Measurements from ENCODE around the gene SAE1.
A peak's percentile ranks its signal among the peaks of the same experiment; 100 is the strongest.

SAE1 gene

GRCh38 chr19:47104680-47105079 lies 26.0 kb upstream of the SAE1 start:
- peaks cover 4 to 23% (median 6%) of the 10 kb centered on the region in 4 experiments for H3K36me3 ChIP-seq (ENCODE audit: control insufficient read depth in 4 of 4, insufficient read depth in 4 of 4, low read length in 3 of 4)
- H3K4me1 ChIP-seq (ENCODE audit: control extremely low read depth in 1 of 4, control insufficient read depth in 4 of 4, insufficient read depth in 4 of 4, low read length in 3 of 4), result peaks cover 23 to 42% (median 41%) of the 10 kb centered on the region in 4 experiments
- H3K27ac ChIP-seq (ENCODE audit: insufficient read depth in 1 of 2, low read depth in 1 of 2, low read length in 2 of 2, poor library complexity in 1 of 2, severe bottlenecking in 2 of 2), result peak overlapping the region in 1 of 2 experiments; percentile 27
- ChIA-PET POLR2A (interaction anchor here (1.6 kb wide), 1 partner anchor 9 kb away, joined by 4 read pairs; the partner anchor contains the start of gene ZC3H4), CTCF (interaction anchor here (1.0 to 1.7 kb wide), 2 partner anchors 10 to 19 kb away, joined by 3 to 4 read pairs; no protein-coding TSS in a partner anchor)
- H3K9me3 ChIP-seq (ENCODE audit: control extremely low read depth in 1 of 5, control insufficient read depth in 4 of 5, insufficient read depth in 2 of 5, low read depth in 1 of 5, low read length in 4 of 5), result no peaks in the 10 kb centered on the region
- WGBS (ENCODE audit: insufficient coverage), result 97% methylated on average over 9 of the region's 9 CpGs
- H3K27me3 ChIP-seq (replicated peaks in 2 of 5; ENCODE audit: control insufficient read depth in 4 of 5, insufficient read depth in 5 of 5, low read length in 4 of 5), result no peaks in the 10 kb centered on the region
- H3K4me3 ChIP-seq (ENCODE audit: control insufficient read depth in 1 of 7, extremely low read depth in 1 of 7, insufficient read depth in 4 of 7, low read depth in 2 of 7, low read length in 6 of 7), result no peak overlapping the region
- no peak for DNase-seq

- peaks cover 32 to 54% (median 50%) of the 10 kb centered on the region in 4 experiments for H3K4me1 ChIP-seq (ENCODE audit: control extremely low read depth in 1 of 4, control insufficient read depth in 4 of 4, insufficient read depth in 4 of 4, low read length in 3 of 4)
- DNase-seq, result no peak
- CTCF ChIA-PET, result interaction anchor here (1.3 to 2.5 kb wide), 3 partner anchors 18 to 26 kb away, joined by 4 to 8 read pairs (median 5); no protein-coding TSS in a partner anchor
- no peaks in the 10 kb centered on the region for H3K27me3 ChIP-seq (replicated peaks in 2 of 5; ENCODE audit: control insufficient read depth in 4 of 5, insufficient read depth in 5 of 5, low read length in 4 of 5)
- H3K9me3 ChIP-seq (ENCODE audit: control extremely low read depth in 1 of 5, control insufficient read depth in 4 of 5, insufficient read depth in 2 of 5, low read depth in 1 of 5, low read length in 4 of 5), result no peaks in the 10 kb centered on the region
- peak overlapping the region; percentile 80 to 100 for H3K27ac ChIP-seq (ENCODE audit: insufficient read depth in 1 of 2, low read depth in 1 of 2, low read length in 2 of 2, poor library complexity in 1 of 2, severe bottlenecking in 2 of 2)
- WGBS (ENCODE audit: insufficient coverage), result 80% methylated on average over 2 of the region's 2 CpGs
- POLR2A ChIA-PET, result no interaction called here
- no peak overlapping the region for H3K4me3 ChIP-seq (ENCODE audit: control insufficient read depth in 1 of 7, extremely low read depth in 1 of 7, insufficient read depth in 4 of 7, low read depth in 2 of 7, low read length in 6 of 7)
- peaks cover 4 to 26% (median 5%) of the 10 kb centered on the region in 4 experiments for H3K36me3 ChIP-seq (ENCODE audit: control insufficient read depth in 4 of 4, insufficient read depth in 4 of 4, low read length in 3 of 4)
These were observed 24.8 kb upstream of the SAE1 start for GRCh38 chr19:47105874-47106273.

- H3K36me3 ChIP-seq (ENCODE audit: control insufficient read depth in 4 of 4, insufficient read depth in 4 of 4, low read length in 3 of 4), result peaks cover 4 to 26% (median 5%) of the 10 kb centered on the region in 4 experiments
- ChIA-PET POLR2A (interaction anchor here (0.6 kb wide), 1 partner anchor 19 kb away, joined by 3 read pairs; no protein-coding TSS in a partner anchor), CTCF (interaction anchor here (1.3 to 2.5 kb wide), 5 partner anchors 8 to 27 kb away, joined by 4 to 8 read pairs (median 7); no protein-coding TSS in a partner anchor)
- H3K4me1 ChIP-seq (ENCODE audit: control extremely low read depth in 1 of 4, control insufficient read depth in 4 of 4, insufficient read depth in 4 of 4, low read length in 3 of 4), result peaks cover 32 to 54% (median 50%) of the 10 kb centered on the region in 4 experiments
- no peaks in the 10 kb centered on the region for H3K9me3 ChIP-seq (ENCODE audit: control extremely low read depth in 1 of 5, control insufficient read depth in 4 of 5, insufficient read depth in 2 of 5, low read depth in 1 of 5, low read length in 4 of 5)
- no peaks in the 10 kb centered on the region for H3K27me3 ChIP-seq (replicated peaks in 2 of 5; ENCODE audit: control insufficient read depth in 4 of 5, insufficient read depth in 5 of 5, low read length in 4 of 5)
- peak overlapping the region; percentile 80 to 100 for H3K27ac ChIP-seq (ENCODE audit: insufficient read depth in 1 of 2, low read depth in 1 of 2, low read length in 2 of 2, poor library complexity in 1 of 2, severe bottlenecking in 2 of 2)
- 95% methylated on average over 2 of the region's 2 CpGs for WGBS (ENCODE audit: insufficient coverage)
- H3K4me3 ChIP-seq (ENCODE audit: control insufficient read depth in 1 of 7, extremely low read depth in 1 of 7, insufficient read depth in 4 of 7, low read depth in 2 of 7, low read length in 6 of 7), result peak overlapping the region in 1 of 7 experiments; percentile 56
- DNase-seq, result peak in 1 of 3 donors; percentile 51
These were observed 23.8 kb upstream of the SAE1 start for GRCh38 chr19:47106821-47107201.

- WGBS (ENCODE audit: insufficient coverage), result 21% methylated on average over 8 of the region's 9 CpGs
- H3K36me3 ChIP-seq (ENCODE audit: control insufficient read depth in 4 of 4, insufficient read depth in 4 of 4, low read length in 3 of 4), result peaks cover 4 to 26% (median 5%) of the 10 kb centered on the region in 4 experiments
- H3K4me1 ChIP-seq (ENCODE audit: control extremely low read depth in 1 of 4, control insufficient read depth in 4 of 4, insufficient read depth in 4 of 4, low read length in 3 of 4), result peaks cover 32 to 54% (median 49%) of the 10 kb centered on the region in 4 experiments
- CTCF ChIA-PET, result interaction anchor here (1.3 to 2.5 kb wide), 5 partner anchors 9 to 28 kb away, joined by 4 to 8 read pairs (median 7); no protein-coding TSS in a partner anchor
- peak overlapping the region; percentile 80 to 100 for H3K27ac ChIP-seq (ENCODE audit: insufficient read depth in 1 of 2, low read depth in 1 of 2, low read length in 2 of 2, poor library complexity in 1 of 2, severe bottlenecking in 2 of 2)
- DNase-seq, result peak; percentile 53 to 83 (median 75)
- POLR2A ChIA-PET, result no interaction called here
- no peaks in the 10 kb centered on the region for H3K9me3 ChIP-seq (ENCODE audit: control extremely low read depth in 1 of 5, control insufficient read depth in 4 of 5, insufficient read depth in 2 of 5, low read depth in 1 of 5, low read length in 4 of 5)
- H3K4me3 ChIP-seq (ENCODE audit: control insufficient read depth in 1 of 7, extremely low read depth in 1 of 7, insufficient read depth in 4 of 7, low read depth in 2 of 7, low read length in 6 of 7), result peak overlapping the region in 3 of 7 experiments; percentile 0 to 56 (median 42)
- H3K27me3 ChIP-seq (replicated peaks in 2 of 5; ENCODE audit: control insufficient read depth in 4 of 5, insufficient read depth in 5 of 5, low read length in 4 of 5), result no peaks in the 10 kb centered on the region
These were observed 23.3 kb upstream of the SAE1 start for GRCh38 chr19:47107202-47107952.

DNA sequence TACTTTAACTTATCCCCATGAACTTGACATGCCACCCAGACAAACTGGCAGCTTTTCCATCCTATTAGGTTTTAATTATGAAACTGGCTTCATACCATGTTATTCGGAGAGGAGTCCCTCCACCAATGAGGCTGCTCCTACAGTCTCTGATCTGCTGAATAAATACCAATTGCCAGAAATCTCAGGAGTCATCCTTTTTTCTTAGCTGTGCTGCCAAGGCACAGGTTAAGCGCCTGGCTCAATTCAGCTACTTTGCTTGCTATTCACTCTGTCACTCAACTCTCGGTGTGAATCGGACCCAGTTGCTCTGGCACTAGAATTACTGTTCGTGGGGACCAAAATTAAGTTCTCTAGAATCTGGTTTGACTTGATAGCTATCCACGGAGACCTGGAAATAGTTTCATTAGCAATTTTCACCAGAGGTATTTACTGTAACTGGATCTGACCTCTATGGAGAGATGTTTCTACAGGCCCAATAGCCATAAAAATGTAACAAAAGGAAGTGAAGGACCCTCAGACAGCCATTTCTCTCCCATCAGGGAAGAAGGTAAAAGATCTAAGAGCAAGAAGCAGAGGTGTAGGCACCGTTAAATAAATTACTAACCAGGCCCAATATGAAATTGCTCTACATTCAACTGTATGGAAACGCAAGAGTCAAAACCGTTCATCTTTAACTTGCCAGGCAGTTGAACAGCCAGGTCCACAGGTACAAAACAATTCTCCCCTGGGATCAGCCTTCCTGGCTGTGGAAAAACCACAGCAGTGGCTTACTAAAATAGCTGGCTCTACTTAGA lies 22.5 kb upstream of the SAE1 start:
- no peaks in the 10 kb centered on the region for H3K9me3 ChIP-seq (ENCODE audit: control extremely low read depth in 1 of 5, control insufficient read depth in 4 of 5, insufficient read depth in 2 of 5, low read depth in 1 of 5, low read length in 4 of 5)
- H3K4me1 ChIP-seq (ENCODE audit: control extremely low read depth in 1 of 4, control insufficient read depth in 4 of 4, insufficient read depth in 4 of 4, low read length in 3 of 4), result peaks cover 32 to 54% (median 49%) of the 10 kb centered on the region in 4 experiments
- ChIA-PET CTCF (interaction anchor here (0.9 to 2.5 kb wide), 5 partner anchors 9 to 136 kb away, joined by 3 to 8 read pairs (median 7); no protein-coding TSS in a partner anchor), POLR2A (no interaction called here)
- peaks cover 4 to 26% (median 5%) of the 10 kb centered on the region in 4 experiments for H3K36me3 ChIP-seq (ENCODE audit: control insufficient read depth in 4 of 4, insufficient read depth in 4 of 4, low read length in 3 of 4)
- H3K4me3 ChIP-seq (ENCODE audit: control insufficient read depth in 1 of 7, extremely low read depth in 1 of 7, insufficient read depth in 4 of 7, low read depth in 2 of 7, low read length in 6 of 7), result peak overlapping the region in 1 of 7 experiments; percentile 10
- no peaks in the 10 kb centered on the region for H3K27me3 ChIP-seq (replicated peaks in 2 of 5; ENCODE audit: control insufficient read depth in 4 of 5, insufficient read depth in 5 of 5, low read length in 4 of 5)
- no peak for DNase-seq
- WGBS (ENCODE audit: insufficient coverage), result 91% methylated on average over 6 of the region's 9 CpGs
- peak overlapping the region; percentile 80 to 100 for H3K27ac ChIP-seq (ENCODE audit: insufficient read depth in 1 of 2, low read depth in 1 of 2, low read length in 2 of 2, poor library complexity in 1 of 2, severe bottlenecking in 2 of 2)

- CTCF ChIA-PET, result interaction anchor here (0.9 to 1.7 kb wide), 4 partner anchors 9 to 135 kb away, joined by 3 to 5 read pairs (median 4); no protein-coding TSS in a partner anchor
These were observed 21.5 kb upstream of the SAE1 start for GRCh38 chr19:47109177-47109540.

More at GRCh38 chr19:47109177-47109540, 21.5 kb upstream of the SAE1 start:
- peak overlapping the region; percentile 99 to 100 for H3K27ac ChIP-seq (ENCODE audit: insufficient read depth in 1 of 2, low read depth in 1 of 2, low read length in 2 of 2, poor library complexity in 1 of 2, severe bottlenecking in 2 of 2)
- WGBS (ENCODE audit: insufficient coverage), result no CpG with 5 or more reads among the region's 2 CpGs
- POLR2A ChIA-PET, result no interaction called here
- H3K4me1 ChIP-seq (ENCODE audit: control extremely low read depth in 1 of 4, control insufficient read depth in 4 of 4, insufficient read depth in 4 of 4, low read length in 3 of 4), result peaks cover 32 to 62% (median 55%) of the 10 kb centered on the region in 4 experiments
- H3K9me3 ChIP-seq (ENCODE audit: control extremely low read depth in 1 of 5, control insufficient read depth in 4 of 5, insufficient read depth in 2 of 5, low read depth in 1 of 5, low read length in 4 of 5), result no peaks in the 10 kb centered on the region
- H3K36me3 ChIP-seq (ENCODE audit: control insufficient read depth in 4 of 4, insufficient read depth in 4 of 4, low read length in 3 of 4), result peaks cover 4 to 26% (median 5%) of the 10 kb centered on the region in 4 experiments
- H3K27me3 ChIP-seq (replicated peaks in 2 of 5; ENCODE audit: control insufficient read depth in 4 of 5, insufficient read depth in 5 of 5, low read length in 4 of 5), result no peaks in the 10 kb centered on the region
- no peak for DNase-seq
- peak overlapping the region in 6 of 7 experiments; percentile 30 to 98 (median 90) for H3K4me3 ChIP-seq (ENCODE audit: control insufficient read depth in 1 of 7, extremely low read depth in 1 of 7, insufficient read depth in 4 of 7, low read depth in 2 of 7, low read length in 6 of 7)
